ENCODE data around the gene CASP9.
"Not testable (repeated sequence)": the region's sequence is repeated elsewhere in the genome, so short reads cannot be mapped to it uniquely, and the experiment has no call there.

The CASP9 gene

GRCh38 chr1:15466955-15467625, 56.9 kb downstream of the CASP9 start:
- not testable (repeated sequence) for DNase-seq

- no peak for DNase-seq
These were observed 58.3 kb downstream of the CASP9 start for GRCh38 chr1:15465674-15466073.

GRCh38 chr1:15463926-15464322, 60.1 kb downstream of the CASP9 start:
- not testable (repeated sequence) for DNase-seq

GRCh38 chr1:15463064-15463800, 60.8 kb downstream of the CASP9 start:
- DNase-seq, result not testable (repeated sequence)

- DNase-seq, result no peak
These were observed 63.3 kb downstream of the CASP9 start for GRCh38 chr1:15460708-15461095.

- no peak for DNase-seq
These were observed 64.0 kb downstream of the CASP9 start for GRCh38 chr1:15459771-15460707.

GRCh38 chr1:15458388-15458787, 65.6 kb downstream of the CASP9 start:
- not testable (repeated sequence) for DNase-seq

- DNase-seq, result no peak
These were observed 66.4 kb downstream of the CASP9 start for GRCh38 chr1:15457585-15457984.

GRCh38 chr1:15456313-15456954, 67.6 kb downstream of the CASP9 start, which contains the start of gene CELA2A:
Gene CELA2A, plus strand, starts transcription at chr1:15456732. Its CDS starts 22 bp downstream, at chr1:15456754.
- no peak for DNase-seq

- no peak for DNase-seq
These were observed 68.5 kb downstream of the CASP9 start for GRCh38 chr1:15455522-15455921.

GRCh38 chr1:15454256-15454655, 69.8 kb downstream of the CASP9 start:
- DNase-seq, result no peak

- no peak for DNase-seq
These were observed 70.3 kb downstream of the CASP9 start for GRCh38 chr1:15453734-15454133.

GRCh38 chr1:15452866-15453571, 71.0 kb downstream of the CASP9 start:
- DNase-seq, result no peak

- DNase-seq, result no peak
These were observed 71.8 kb downstream of the CASP9 start for GRCh38 chr1:15452216-15452615.

GRCh38 chr1:15451014-15451722, 72.8 kb downstream of the CASP9 start:
- no peak for DNase-seq

GRCh38 chr1:15449567-15449966, 74.4 kb downstream of the CASP9 start:
- no peak for DNase-seq

- no peak for DNase-seq
These were observed 75.0 kb downstream of the CASP9 start for GRCh38 chr1:15448877-15449462.

GRCh38 chr1:15446212-15446611, 77.8 kb downstream of the CASP9 start:
- DNase-seq, result no peak

- no peak for DNase-seq
These were observed 78.5 kb downstream of the CASP9 start for GRCh38 chr1:15445390-15446122.
